Activated naive CD4-positive, alpha-beta T cell treated with anti-CD3 and anti-CD28 coated beads, Interleukin-2, amount 50 U/mL, for 16 hours (primary cell): ENCODE data around the gene C1orf116.
A peak's percentile ranks its signal among the peaks of the same experiment; 100 is the strongest.

Experiments
- DNase-seq: peaks from one replicate; pipeline ENCODE4 v3.0.0-alpha.2; 2020

C1orf116 gene

DNA sequence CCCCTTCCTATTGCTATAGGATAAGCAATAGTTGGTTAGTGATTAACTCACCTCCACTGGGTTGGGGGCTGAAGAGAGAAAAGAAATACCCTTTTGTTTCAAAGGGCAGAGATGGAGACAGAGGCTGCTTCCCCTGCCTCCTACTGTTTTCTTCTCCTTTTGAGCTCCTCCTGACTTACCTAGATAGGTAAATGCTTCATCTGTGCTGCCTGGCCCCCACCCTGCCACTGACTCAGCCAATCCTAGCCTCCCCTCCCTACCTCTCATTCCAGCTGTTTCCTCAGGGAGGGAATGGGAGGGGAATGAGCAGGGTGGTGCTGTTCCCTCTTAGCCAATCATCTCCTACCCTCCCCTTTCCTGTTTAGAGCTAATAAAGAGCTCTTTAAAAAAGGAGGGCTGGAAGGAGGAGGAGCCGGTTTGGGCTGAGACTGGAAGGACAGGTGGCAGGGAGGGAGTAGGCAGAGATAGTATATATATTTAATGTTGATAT is at the start of gene C1orf116:
TSS of gene C1orf116 (minus strand) at position 229 of the 490 bp plus-strand sequence. CDS start 5,158 bp downstream, outside the sequence.
- DNase-seq: no peak

DNA sequence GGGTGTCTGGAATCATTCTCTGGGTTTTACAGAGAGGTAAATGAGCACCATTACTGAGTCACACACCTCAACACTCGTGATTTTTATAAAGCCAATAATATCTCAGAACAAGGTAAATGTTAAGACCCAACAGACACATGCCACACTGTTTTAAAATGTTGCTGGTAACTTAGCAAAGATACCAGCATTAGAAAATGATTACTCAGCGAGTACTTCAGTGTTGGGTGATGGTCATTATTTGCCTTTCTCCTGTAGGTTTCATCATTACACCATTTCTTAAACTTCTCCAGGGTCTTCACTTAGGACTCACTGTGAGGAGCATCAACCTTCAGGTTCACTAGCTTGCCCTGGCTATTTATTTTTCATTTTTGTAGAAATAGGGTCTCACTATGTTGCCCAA is 49.2 kb upstream of the C1orf116 start:
- no peak for DNase-seq

DNA sequence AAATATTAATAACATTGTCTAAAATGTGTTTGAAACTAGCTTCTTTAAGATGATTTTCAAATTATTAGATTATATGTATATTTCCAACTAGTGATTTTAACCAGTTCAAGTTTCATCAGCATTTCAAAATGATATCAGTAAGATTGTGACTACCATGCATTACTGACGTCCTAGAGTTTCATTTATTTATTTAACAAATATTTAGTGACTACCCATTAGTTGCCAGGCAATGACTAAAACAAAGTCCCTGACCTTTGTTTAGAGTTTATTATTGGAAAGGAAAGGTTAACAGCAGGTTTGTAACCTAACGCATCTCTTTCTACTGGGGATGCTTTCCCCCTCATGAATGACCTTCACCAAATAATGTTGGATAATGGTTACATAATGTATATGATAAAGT is 48.5 kb upstream of the C1orf116 start:
- DNase-seq: no peak

GRCh38 chr1:207079706-207080241 is 47.2 kb upstream of the C1orf116 start:
- DNase-seq: no peak

DNA sequence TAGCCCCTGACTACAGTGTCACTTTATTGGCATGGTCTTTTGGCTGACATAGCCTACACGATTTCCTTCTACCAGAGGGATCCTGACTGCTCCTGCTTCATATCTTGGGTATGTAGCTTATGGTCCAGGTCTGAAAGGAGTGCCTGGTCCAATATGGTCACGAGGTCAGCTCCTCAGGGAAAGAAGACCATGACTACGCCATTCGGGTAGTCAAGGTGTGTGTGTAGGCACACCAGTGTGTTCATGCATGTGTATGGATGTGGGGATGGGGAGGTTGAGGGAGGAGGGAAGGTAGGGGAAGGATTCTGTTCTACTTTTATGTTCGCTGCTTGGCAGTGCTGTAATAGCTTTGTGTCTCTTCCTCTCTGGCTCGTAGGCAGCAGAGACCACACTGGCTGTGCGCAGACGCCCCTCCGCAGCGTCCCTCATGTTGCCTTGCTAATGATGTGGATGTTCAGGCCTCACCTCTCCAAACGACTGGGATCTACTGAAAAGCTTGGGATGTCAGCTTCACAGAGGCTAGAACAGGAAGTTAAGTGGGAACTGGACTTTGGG is 46.1 kb upstream of the C1orf116 start:
- no peak for DNase-seq

GRCh38 chr1:207077470-207078377 is 45.2 kb upstream of the C1orf116 start:
- peak; percentile 50 for DNase-seq

GRCh38 chr1:207077012-207077411 is 44.5 kb upstream of the C1orf116 start:
- DNase-seq: no peak

GRCh38 chr1:207076181-207076955 is 43.8 kb upstream of the C1orf116 start:
- no peak for DNase-seq

GRCh38 chr1:207073906-207074820 is 41.6 kb upstream of the C1orf116 start:
- no peak for DNase-seq

- no peak for DNase-seq
Observed at GRCh38 chr1:207072233-207072632, 39.7 kb upstream of the C1orf116 start.

- DNase-seq: no peak
Observed at GRCh38 chr1:207071426-207071825, 38.9 kb upstream of the C1orf116 start.

- DNase-seq: no peak
Observed at GRCh38 chr1:207070811-207071210, 38.3 kb upstream of the C1orf116 start.

DNA sequence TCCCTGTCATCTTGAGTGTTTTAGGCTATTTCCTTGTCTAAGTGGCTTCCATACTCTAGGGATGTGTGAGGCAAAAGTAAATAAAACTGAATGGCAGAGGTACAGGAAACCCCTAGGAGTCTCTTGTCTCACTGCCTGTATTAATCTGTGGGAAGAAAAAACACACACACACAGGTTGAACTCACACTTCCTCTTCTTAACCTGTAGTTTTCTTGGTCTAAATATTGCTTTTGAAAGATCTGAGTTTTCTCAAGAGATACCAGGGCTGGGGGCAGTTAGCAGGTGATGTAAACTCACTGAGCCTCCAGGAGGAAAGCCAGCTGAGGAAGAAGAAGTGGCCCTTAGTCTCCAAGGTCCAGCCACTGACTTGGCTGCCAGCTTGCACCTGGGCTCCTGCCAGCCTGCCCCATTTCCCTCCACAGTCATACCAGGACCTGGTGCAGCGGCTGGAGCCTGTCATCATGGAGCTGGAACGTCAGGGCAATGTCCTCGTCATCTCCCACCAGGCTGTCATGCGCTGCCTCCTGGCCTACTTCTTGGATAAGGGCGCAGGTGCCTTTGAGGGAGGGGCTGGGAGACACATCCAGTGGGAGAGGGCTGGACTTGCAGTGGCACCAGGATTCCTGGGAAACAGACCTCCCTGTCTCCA is 37.4 kb upstream of the C1orf116 start:
- no peak for DNase-seq

GRCh38 chr1:207069061-207069460 is 36.5 kb upstream of the C1orf116 start:
- no peak for DNase-seq

DNA sequence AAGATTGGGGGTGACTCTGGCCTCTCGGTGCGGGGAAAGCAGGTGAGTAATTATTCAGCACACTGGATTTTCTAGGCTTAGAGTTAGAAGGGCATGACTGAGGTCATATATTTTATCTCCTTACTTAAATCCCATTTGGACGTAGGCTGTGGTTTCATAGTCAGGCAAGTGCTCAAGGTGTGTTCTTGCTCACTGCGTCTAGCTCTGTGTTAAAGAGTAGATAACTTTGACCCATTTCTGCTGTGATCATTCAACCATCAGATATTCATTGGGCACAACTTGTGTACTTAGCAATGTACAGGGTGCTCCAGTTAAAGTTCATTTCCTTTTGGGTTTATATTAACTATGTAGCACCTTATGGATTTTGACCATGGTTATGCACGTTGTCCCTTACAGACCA is 35.1 kb upstream of the C1orf116 start:
- DNase-seq: no peak

- DNase-seq: no peak
Observed at GRCh38 chr1:207067185-207067584, 34.6 kb upstream of the C1orf116 start.

DNA sequence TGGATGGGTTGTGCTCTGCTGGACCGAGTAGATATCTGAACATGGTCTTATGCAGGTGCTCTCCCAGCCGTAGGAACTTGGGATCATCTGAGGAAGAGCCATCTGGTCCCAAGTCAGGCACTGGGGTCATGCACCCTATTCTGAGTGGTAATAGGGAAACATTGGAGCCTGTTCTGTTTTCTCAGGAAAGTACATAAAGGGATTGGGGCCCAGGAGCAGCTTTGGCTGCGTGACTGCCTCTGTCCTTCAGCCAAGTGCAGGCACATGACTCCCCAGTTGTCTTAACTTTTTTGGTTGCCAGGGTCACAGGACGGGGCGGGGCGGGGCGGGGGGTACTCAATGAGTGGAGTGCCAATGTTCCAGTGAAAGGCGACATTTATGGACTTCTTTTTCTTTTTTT is 32.0 kb upstream of the C1orf116 start:
- no peak for DNase-seq

DNA sequence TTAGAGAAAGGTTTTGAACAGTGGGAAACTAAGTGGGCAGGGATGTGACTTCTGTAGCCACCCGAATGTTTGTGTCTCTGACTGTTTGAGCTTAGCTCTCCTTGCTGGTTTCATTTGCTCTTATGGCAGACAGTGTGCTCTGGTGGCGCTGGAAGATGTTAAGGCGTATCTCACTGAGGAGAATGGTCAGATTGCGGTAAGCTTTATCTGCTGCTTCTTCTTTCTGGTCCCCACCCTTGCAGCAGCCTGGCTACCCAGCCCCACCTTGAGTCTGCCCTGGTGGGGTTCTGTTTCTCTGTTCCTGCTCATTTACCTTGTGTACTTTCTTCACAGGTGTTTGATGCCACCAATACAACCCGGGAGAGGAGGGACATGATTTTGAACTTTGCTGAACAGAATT is 30.5 kb upstream of the C1orf116 start:
- no peak for DNase-seq

- DNase-seq: no peak
Observed at GRCh38 chr1:207062058-207062457, 29.5 kb upstream of the C1orf116 start.

DNA sequence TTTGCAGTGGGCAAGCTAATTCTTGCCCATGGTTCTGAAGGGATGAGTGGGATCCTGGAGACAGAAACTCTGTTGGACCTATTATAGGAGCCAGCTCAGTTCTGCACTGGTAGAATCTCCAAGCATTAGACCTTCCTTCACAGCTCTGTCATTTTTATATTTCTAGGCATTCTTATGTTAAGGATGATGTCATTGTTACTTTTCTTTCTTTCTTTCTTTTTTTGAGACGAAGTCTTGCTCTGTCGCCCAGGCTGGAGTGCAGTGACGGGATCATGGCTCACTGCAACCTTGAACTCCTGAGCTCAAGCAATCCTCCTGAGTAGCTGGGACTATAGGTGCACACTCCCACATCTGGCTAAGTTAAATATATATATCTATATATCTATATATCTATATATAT is 28.0 kb upstream of the C1orf116 start:
- no peak for DNase-seq

DNA sequence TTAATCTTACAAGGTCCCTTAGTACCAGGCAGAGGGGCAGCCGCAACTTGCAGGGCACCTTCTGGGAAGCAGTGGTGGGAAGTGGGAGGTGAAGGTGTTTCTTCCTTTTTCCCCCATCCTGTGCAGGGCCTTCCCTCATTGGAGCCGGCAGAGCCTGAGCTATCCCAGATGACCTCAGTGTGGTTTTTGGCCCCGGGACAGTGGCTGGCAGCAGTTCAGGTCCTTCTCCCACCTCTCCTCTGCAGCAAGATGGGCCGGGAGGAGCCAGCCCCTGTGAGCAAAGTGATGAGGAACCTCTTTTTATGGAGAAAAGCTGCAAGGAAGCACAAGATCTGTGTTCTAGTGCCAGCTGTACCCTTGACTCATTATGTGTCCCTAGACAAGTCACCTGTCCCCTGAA is 27.3 kb upstream of the C1orf116 start:
- DNase-seq: no peak
